NOMO-1 (cell line): ENCODE results near the gene FEV.
"Not testable (repeated sequence)": the region's sequence is repeated elsewhere in the genome, so short reads cannot be mapped to it uniquely, and the experiment has no call there.

Source experiments
- DNase-seq, 2 experiments: peaks; one replicate each; lab custom pipeline; 2025; ENCODE audit not compliant: unreplicated experiment in 2 of 2; lab: John Stamatoyannopoulos, UW

The FEV gene

GRCh38 chr2:218946621-218947020 lies 38.4 kb downstream of the FEV start:
- no peak for DNase-seq

GRCh38 chr2:218944759-218945404 lies 40.1 kb downstream of the FEV start:
- DNase-seq: no peak

GRCh38 chr2:218931751-218932150 lies 53.2 kb downstream of the FEV start:
- not testable (repeated sequence) for DNase-seq
